ENCODE measurements around the gene DOCK11.

The DOCK11 gene

DNA sequence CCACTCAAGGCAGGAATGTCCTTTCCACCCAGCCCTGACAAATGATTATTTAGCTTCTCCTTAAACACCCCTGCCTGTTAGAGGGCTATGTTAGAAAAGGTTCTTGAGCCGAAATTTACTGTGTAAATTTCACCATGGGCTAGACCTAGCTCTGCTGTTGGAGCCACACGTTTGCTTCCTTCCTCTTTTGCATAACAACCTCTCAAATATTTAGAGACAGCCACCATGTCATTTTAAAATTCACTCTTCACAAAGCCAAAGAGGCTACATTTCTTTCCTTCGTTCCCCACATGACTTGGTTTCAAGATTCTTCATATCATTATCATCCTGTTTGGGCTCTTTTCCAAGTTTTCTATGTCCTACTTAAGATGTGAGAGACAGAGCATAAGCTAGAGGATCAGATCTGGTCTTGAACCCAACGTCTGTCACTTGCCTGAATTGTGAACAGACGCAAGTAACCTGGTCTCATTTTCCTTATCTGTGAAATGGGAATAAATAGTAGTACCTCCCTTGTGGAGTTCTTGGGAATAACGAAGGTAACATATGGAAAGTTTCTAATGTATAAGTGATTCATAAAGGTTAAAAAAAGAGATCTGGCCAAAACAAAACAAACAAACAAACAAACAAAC lies 6.7 kb downstream of the DOCK11 start:
- no peak for DNase-seq (ENCODE audit: low spot score)

DNA sequence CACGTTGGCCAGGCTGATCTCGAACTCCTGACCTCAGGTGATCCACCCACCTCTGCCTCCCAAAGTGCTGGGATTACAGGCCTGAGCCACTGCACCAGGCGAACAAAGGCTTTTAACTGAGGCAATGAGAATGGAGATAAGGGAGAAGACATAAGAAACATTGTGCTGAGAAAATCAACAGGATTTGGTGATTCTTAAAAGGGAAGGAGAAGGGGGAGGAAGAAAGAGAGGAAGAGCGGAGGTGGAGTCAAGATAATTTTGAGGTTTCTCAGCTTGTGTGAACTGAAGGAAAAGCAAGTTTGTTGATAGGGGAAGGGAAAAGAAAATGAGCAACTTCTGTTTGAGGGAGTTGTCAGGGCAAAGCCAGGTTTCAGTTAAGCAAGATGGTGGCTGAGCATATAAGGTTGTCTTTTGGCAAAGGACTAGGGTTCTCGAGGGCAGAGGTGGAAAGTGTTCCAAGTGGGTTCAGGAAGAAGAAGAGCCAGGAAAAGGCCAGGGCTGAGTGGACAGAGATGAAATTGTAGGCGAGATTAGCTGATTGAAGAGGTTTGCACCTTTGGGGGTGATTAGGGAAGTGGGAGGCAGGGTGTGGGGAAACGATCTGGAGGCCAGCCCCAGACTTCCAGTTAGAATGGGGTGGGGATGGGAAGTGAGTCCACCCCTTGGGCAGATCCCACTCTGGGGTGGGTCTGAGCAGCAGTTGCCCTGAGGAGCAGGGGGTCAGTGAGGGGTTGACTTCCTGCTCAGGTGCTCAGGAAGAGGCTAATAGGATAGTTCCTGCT lies 7.8 kb downstream of the DOCK11 start:
- DNase-seq (ENCODE audit: low spot score) = no peak

DNA sequence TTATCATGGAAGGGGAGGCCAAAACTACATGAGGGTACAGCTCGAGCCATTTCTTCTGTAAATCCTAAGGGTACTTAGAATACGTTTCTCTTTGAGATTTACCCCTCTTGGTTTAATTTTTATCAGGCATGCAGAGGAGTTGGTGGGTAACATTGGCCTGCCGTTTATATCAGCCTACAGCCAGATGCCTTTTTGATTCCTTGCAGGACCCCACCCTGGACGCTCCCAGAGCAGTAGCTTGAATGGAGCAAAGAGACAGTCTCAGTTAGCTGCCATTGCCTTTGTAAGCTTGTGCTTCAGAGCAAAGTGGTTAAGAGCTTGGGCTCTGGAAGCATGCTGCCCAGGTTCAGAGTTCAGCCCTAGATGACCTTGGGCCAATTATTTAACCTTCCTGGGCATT lies 9.0 kb downstream of the DOCK11 start:
- DNase-seq (ENCODE audit: low spot score) = no peak

GRCh38 chrX:118506805-118507480 lies 11.3 kb downstream of the DOCK11 start:
- DNase-seq (ENCODE audit: low spot score) = no peak

- DNase-seq (ENCODE audit: low spot score) = no peak
Measured at GRCh38 chrX:118507766-118508165, 12.2 kb downstream of the DOCK11 start.

DNA sequence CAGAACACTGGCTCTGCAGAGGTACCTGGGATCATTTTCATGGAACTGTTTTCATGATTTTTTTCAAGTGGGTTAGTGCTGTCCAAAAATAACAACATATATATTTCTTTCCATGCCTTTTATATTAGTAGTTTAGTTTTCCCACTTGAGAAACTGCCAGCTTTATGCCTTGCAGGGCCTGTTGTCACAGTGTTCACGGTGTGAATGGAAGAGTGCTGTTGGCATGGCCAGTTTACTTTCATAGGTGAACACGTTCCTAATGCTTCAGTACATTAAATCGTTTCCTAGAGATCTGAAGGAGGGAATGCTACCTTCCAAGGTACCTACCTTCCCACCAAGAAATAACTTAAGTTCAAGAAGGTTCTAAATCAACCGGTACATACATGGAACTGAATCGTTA lies 12.6 kb downstream of the DOCK11 start:
- DNase-seq (ENCODE audit: low spot score) = no peak

- no peak for DNase-seq (ENCODE audit: low spot score)
Measured at GRCh38 chrX:118508635-118509034, 13.0 kb downstream of the DOCK11 start.

GRCh38 chrX:118510111-118510510 lies 14.5 kb downstream of the DOCK11 start:
- no peak for DNase-seq (ENCODE audit: low spot score)

- no peak for DNase-seq (ENCODE audit: low spot score)
Measured at GRCh38 chrX:118513120-118513898, 17.7 kb downstream of the DOCK11 start.

DNA sequence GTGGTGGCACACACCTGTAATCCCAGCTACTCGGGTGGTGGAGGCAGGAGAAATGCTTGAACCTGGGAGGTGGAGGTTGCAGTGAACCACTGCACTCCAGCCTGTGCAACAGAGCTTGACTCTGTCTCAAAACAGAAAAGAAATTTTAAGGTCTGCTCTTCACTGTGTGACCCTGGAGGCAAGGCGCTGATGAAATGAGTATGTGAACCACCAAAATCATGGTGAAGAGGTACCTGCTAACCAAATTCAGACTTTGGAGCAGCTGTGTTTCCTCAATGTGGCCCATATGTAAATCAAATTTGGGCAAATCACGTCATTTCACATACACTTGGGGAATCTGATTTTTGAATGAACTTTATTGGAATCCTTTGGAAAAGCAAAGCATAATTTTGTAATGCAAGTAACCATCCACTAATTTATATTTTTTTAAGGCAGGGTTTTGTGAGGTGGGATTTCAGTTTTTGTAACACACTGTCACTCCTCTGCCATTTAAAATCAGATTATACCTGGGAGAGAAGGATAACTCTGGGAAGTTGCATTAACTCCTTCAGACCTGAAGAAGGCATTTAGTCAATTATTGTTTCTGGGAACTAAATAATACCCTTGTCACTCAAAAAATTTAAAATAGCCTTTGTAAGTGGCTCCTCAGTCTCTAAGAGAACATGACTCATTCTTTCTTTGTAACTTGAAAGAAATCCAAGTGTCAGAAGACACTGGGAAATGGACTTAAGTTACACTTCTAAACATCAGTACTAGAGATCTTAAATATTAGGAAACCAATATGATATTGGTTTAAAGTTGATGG lies 24.0 kb downstream of the DOCK11 start:
- DNase-seq (ENCODE audit: low spot score) = no peak

GRCh38 chrX:118520216-118521206 lies 24.9 kb downstream of the DOCK11 start:
- no peak for DNase-seq (ENCODE audit: low spot score)

DNA sequence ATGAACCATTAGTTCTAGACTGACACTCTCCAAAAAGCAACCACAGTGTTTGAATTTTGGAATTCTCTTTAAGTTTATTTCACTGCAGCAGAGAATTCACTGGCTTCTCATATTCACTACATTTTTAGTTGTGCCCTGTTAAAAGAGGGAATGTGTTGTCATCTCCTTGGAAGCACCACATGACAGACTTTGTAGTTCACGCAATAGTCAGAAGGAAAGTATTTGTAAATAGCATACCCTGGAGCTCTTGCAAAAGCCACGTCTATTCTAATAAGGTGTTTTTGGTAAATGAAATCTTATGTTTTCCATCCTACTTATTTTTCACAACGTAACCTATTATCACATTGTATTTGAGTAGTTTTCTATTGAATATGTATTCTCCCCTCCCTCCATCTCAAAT lies 25.8 kb downstream of the DOCK11 start:
- DNase-seq (ENCODE audit: low spot score) = no peak

DNA sequence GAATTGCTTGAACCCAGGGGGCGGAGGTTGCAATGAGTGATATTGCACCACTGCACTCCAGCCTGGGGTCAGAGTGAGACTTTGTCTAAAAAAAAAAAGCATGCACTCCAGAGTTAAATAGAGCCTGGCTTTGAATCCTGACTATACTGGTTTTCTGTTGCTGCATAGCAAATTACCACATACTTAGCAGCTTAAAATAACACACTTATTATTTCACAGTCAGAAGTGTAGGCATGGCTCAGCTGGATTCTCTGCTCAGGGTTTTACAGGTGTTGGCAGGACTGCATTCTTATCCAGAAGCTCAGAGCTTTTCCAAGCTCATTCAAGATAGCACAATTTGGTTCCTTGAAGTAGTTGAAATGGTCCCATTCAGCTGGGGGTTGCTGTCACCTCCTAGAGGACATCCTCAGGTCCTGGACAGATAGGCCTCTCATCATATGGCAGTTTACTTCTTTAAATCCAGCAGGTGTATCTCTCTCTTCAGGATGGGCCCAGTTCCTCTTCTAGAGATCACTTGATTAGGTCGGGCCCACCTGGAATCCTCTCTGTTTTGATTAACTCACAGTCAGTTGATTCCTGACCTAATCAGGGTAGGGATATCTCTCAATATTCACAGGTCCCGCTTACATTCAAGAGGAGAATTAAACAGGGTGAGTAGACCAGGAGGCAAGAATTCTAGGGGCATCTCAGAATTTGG lies 26.8 kb downstream of the DOCK11 start:
- no peak for DNase-seq (ENCODE audit: low spot score)

DNA sequence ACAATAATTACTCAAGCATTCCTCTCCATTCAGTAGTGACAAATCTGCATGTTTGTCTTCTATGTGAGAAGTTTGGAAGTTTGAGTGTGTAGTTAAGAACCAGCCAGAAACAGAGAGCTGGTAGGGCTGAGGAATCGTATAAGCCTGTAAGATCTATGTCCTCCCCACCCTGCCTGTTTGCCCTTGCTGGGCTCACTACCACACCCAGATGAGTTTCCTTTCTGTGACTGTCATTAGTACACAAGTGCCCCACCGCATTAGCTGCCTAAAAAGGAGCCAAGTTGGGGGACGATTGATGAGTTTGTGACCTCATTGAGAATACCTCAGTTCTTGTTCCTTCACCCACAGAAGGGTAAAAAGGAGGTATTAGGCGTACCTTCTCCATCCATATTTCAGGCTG lies 28.3 kb downstream of the DOCK11 start:
- no peak for DNase-seq (ENCODE audit: low spot score)

GRCh38 chrX:118524344-118524743 lies 28.7 kb downstream of the DOCK11 start:
- no peak for DNase-seq (ENCODE audit: low spot score)

DNA sequence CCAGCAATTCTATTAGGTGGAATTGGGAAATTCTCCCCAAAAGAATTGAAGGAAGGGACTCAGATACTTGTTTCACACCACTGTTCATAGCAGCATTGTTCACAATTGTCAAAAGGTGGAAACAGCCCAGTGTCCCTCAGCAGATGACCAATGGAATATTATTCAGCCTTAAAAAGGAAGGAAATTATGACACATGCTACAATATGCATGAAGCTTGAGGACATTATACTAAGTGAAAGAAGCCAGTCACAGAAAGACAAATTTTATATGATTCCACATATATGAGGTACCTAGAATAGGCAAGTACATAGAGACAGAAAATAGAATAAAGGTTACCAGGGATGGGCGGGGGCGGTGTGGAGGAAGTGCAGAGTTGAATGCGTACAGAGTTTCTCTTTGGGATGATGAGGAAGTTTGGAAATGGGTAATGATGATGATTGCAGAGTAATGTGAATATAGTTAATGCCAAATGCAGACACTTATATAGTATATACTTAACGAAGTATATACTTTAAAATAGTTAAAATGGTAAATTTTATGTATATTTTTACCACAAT lies 29.6 kb downstream of the DOCK11 start:
- no peak for DNase-seq (ENCODE audit: low spot score)

GRCh38 chrX:118526149-118526548 lies 30.5 kb downstream of the DOCK11 start:
- DNase-seq (ENCODE audit: low spot score) = no peak

GRCh38 chrX:118528071-118528737 lies 32.6 kb downstream of the DOCK11 start:
- DNase-seq (ENCODE audit: low spot score) = peak; percentile 14

All from germinal center (tissue), 1 donor.